Astrocyte of the cerebellum (primary cell): Measurements from ENCODE around the gene ITPR2.

ENCODE experiments used
- DNase-seq: peaks from one replicate; pipeline ENCODE4 v3.0.0-alpha.2; 2011; ENCODE audit warnings: low read depth
- H3K4me3 ChIP-seq: 2 replicates; pipeline ENCODE4 v1.5.1; 2011; ENCODE audit warnings: mild to moderate bottlenecking, low read depth, low read length, moderate library complexity
- CTCF ChIP-seq: IDR thresholded peaks from 2 replicates; pipeline ENCODE4 v1.5.1; 2012; ENCODE audit warnings: low read length, low read depth, moderate library complexity, mild to moderate bottlenecking; ENCODE audit errors: missing control alignments
- in situ Hi-C: cut with HindIII; loops from 2 replicates; pipeline ENCODE4 v1.10.0; 2017; ENCODE audit warnings: low sequenced_read_pairs

ITPR2 gene

GRCh38 chr12:26643532-26644315 is 189.3 kb downstream of the ITPR2 start:
- TF ChIP-seq CTCF: no peak
- no peak overlapping the region for H3K4me3 ChIP-seq
- in situ Hi-C loops: loop anchor here (25.0 kb wide), 1 partner anchor 531 kb away; no protein-coding TSS in a partner anchor
- DNase-seq: no peak

- no peak overlapping the region for H3K4me3 ChIP-seq
- in situ Hi-C loops: loop anchor here (25.0 kb wide), 1 partner anchor 530 kb away; no protein-coding TSS in a partner anchor
- TF ChIP-seq CTCF: no peak
- no peak for DNase-seq
Observed at GRCh38 chr12:26642361-26642760, 190.6 kb downstream of the ITPR2 start.

DNA sequence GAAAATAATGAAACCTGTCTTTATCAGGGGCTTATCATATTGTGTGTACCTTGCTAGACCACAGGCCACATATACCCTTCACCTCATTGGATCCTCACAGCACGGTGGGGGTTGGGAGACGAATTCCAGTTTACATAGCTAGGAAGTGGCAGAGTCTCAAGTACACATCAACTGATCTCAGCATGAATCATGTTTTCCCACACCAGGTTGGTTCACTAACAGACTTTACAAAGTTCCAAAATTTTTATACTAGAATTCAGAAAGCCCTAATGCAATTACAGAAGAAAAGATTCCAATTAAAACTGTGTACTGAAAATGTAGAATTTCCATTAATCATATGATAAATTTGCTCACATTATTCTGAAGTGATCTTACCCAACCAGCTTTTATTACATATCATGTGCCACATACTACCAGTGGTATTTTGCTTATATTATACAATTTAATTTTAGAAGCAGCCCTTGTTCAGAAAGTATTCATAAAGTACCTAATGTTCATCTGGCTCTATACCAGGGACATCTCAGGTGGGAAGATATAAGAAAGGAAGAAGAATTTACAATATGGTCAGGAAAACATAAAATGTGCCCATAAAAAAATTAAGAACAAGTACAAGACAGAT is 196.2 kb downstream of the ITPR2 start:
- DNase-seq: peak; percentile 37
- no peak for TF ChIP-seq CTCF
- in situ Hi-C loops: loop anchor here (25.0 kb wide), 1 partner anchor 525 kb away; no protein-coding TSS in a partner anchor

GRCh38 chr12:26633591-26634210 is 199.3 kb downstream of the ITPR2 start:
- in situ Hi-C loops: loop anchor here (25.0 kb wide), 1 partner anchor 521 kb away; no protein-coding TSS in a partner anchor
- TF ChIP-seq CTCF: no peak
- no peak overlapping the region for H3K4me3 ChIP-seq
- peak; percentile 69 for DNase-seq

More for the DNA sequence above, 196.2 kb downstream of the ITPR2 start:
- no peak overlapping the region for H3K4me3 ChIP-seq

DNA sequence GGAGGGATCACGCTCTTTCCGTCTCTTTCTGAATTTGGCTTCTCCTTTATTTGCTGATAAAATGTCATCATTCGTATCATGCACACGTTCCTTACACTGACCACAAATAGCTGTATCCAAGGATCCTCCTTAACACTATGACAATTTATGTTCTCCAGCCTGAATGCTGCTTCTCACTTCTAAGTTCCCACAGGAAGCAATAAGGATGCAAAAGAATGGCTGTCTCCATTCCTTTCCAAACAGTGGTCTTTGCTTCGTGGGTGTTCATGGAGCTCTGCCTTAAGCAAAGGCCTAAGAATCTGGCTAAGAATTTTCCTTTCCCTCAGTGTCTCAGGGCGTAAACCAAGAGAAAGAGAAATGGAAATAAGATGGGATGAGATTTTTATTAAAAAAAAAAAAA is 200.2 kb downstream of the ITPR2 start:
- in situ Hi-C loops: loop anchor here (25.0 kb wide), 1 partner anchor 520 kb away; no protein-coding TSS in a partner anchor

More for the DNA sequence above, 200.2 kb downstream of the ITPR2 start:
- H3K4me3 ChIP-seq: no peak overlapping the region
- DNase-seq: no peak
- TF ChIP-seq CTCF: no peak
